ENCODE data around the gene STARD3. TPM values are rescaled to one million over a fixed set of nuclear protein-coding genes. Genes with fewer than 3 reads are reported as not detected.

STARD3 gene
- total and polyA plus RNA-seq, 2 of the 13 experiments (the other 11 are each of a cell fraction or from before 2014, with no cell fraction given): 34.6 to 100 TPM

DNA sequence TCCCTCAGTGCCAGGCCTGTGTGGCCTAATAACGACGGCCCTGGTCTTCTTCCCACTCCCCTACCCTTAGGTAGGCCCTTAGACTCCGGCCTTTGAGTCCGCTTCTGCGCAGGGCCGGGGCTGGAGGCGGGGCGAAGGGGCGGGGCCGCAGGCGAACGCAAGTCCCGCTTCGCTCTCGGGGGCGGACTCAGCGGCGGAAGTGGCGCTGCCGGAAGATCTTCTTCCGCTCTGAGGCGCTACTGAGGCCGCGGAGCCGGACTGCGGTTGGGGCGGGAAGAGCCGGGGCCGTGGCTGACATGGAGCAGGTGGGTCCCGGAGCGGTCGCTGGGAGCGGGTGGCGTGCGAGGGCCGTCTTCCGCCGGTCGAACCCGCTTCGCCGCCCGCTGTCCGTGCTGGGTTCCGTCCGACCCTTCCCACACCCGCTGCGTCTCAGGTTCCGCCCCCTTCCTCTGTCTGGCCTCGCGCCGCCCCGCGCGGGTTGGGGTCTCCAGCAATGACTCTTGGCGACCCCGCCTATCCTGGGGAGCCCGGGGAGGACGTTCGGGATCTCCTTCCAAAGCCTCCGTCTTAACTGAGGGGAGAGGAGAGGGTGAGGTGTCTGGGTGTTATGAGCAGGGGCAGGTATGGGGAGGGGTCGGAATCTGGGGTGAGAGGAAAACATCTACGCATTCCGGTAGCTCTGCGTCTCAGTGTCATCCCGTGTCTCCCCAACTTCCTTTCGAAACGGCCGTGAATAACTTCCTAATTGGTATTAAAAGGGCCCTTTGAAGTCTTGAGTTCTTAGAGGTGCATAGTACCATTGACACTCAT, at the start of gene STARD3 (continued):
- TF ChIP-seq, protein P1, sequence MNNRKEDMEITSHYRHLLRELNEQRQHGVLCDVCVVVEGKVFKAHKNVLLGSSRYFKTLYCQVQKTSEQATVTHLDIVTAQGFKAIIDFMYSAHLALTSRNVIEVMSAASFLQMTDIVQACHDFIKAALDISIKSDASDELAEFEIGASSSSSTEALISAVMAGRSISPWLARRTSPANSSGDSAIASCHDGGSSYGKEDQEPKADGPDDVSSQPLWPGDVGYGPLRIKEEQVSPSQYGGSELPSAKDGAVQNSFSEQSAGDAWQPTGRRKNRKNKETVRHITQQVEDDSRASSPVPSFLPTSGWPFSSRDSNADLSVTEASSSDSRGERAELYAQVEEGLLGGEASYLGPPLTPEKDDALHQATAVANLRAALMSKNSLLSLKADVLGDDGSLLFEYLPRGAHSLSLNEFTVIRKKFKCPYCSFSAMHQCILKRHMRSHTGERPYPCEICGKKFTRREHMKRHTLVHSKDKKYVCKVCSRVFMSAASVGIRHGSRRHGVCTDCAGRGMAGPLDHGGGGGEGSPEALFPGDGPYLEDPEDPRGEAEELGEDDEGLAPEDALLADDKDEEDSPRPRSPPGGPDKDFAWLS (CRISPR knock-in tag; IDR thresholded peaks at IDR 0.05; ENCODE audit: borderline replicate concordance): no peak
- TF ChIP-seq ZNF326 (CRISPR knock-in tag; IDR thresholded peaks at IDR 0.05; ENCODE audit: borderline replicate concordance) (no peak), SMYD3 (CRISPR knock-in tag; IDR thresholded peaks at IDR 0.05) (no peak), ZFP1 (CRISPR knock-in tag; IDR thresholded peaks at IDR 0.05) (peak; percentile 29; the same call in 1 of the 2 replicates), ZNF232 (CRISPR knock-in tag; IDR thresholded peaks at IDR 0.05; ENCODE audit: borderline replicate concordance) (0 out of 2 replicates have a peak, but pooled peaks have one; percentile 54), ZNF383 (CRISPR knock-in tag; IDR thresholded peaks at IDR 0.05; ENCODE audit: borderline replicate concordance) (0 out of 2 replicates have a peak, but pooled peaks have one; percentile 22), ATF7 (IDR thresholded peaks at IDR 0.05) (no peak), ATF7 (CRISPR knock-in tag; IDR thresholded peaks at IDR 0.05) (peak; percentile 55; the same call in 1 of the 2 replicates), KLF16 (CRISPR knock-in tag; IDR thresholded peaks at IDR 0.05) (peak in 1 of 2 experiments; percentile 79; a peak in 2 of 4 replicates), KDM1A (CRISPR knock-in tag; IDR thresholded peaks at IDR 0.05) (no peak), CC2D1A (CRISPR knock-in tag; IDR thresholded peaks at IDR 0.05) (0 out of 2 replicates have a peak, but pooled peaks have one; percentile 74), ZNF430 (CRISPR knock-in tag; IDR thresholded peaks at IDR 0.05) (peak; percentile 92), GMEB1 (CRISPR knock-in tag; IDR thresholded peaks at IDR 0.05; ENCODE audit: borderline replicate concordance) (peak; percentile 83; the same call in 1 of the 2 replicates), SNAPC2 (CRISPR knock-in tag; IDR thresholded peaks at IDR 0.05) (no peak), PTBP1 (IDR thresholded peaks at IDR 0.05; ENCODE audit: low read depth, low read length, poor library complexity, severe bottlenecking) (no peak), ZNF296 (CRISPR knock-in tag; conservative IDR thresholded peaks at IDR 0.05) (no peak)
- TF ChIP-seq, protein P2, sequence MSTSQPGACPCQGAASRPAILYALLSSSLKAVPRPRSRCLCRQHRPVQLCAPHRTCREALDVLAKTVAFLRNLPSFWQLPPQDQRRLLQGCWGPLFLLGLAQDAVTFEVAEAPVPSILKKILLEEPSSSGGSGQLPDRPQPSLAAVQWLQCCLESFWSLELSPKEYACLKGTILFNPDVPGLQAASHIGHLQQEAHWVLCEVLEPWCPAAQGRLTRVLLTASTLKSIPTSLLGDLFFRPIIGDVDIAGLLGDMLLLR (CRISPR knock-in tag; IDR thresholded peaks at IDR 0.05): peak; percentile 94; the same call in 1 of the 2 replicates
- TF ChIP-seq, protein P3, sequence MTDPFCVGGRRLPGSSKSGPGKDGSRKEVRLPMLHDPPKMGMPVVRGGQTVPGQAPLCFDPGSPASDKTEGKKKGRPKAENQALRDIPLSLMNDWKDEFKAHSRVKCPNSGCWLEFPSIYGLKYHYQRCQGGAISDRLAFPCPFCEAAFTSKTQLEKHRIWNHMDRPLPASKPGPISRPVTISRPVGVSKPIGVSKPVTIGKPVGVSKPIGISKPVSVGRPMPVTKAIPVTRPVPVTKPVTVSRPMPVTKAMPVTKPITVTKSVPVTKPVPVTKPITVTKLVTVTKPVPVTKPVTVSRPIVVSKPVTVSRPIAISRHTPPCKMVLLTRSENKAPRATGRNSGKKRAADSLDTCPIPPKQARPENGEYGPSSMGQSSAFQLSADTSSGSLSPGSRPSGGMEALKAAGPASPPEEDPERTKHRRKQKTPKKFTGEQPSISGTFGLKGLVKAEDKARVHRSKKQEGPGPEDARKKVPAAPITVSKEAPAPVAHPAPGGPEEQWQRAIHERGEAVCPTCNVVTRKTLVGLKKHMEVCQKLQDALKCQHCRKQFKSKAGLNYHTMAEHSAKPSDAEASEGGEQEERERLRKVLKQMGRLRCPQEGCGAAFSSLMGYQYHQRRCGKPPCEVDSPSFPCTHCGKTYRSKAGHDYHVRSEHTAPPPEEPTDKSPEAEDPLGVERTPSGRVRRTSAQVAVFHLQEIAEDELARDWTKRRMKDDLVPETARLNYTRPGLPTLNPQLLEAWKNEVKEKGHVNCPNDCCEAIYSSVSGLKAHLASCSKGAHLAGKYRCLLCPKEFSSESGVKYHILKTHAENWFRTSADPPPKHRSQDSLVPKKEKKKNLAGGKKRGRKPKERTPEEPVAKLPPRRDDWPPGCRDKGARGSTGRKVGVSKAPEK (CRISPR knock-in tag; IDR thresholded peaks at IDR 0.05; ENCODE audit: borderline replicate concordance): no peak

Measured in HepG2 (cell line).